HepG2 (cell line): ENCODE results near the gene RRAS. TPM values are rescaled to one million over a fixed set of nuclear protein-coding genes. Genes with fewer than 3 reads are reported as not detected.

Experiments
- JUNB ChIP-seq: sonication (generic); formaldehyde crosslinking; IDR thresholded peaks from 2 replicates; pipeline ENCODE4 v1.8.0; 2022; ENCODE audit warnings: missing genetic modification reagents, mild to moderate bottlenecking, borderline replicate concordance
- MEF2D ChIP-seq: sonication (generic); formaldehyde crosslinking; IDR thresholded peaks from 2 replicates; pipeline ENCODE4 v1.5.1; 2020; ENCODE audit warnings: mild to moderate bottlenecking, missing genetic modification reagents
- NFE2L2 ChIP-seq: fragments of 150-350 bp; IDR thresholded peaks from 2 replicates; pipeline ENCODE4 v1.6.1; 2014; ENCODE audit warnings: low read length
- SETDB1 ChIP-seq: sonication (generic); formaldehyde crosslinking; IDR thresholded peaks from 2 replicates; pipeline ENCODE4 v1.5.1; 2020; ENCODE audit warnings: missing genetic modification reagents, mild to moderate bottlenecking, borderline replicate concordance
- SIN3B ChIP-seq: fragments of 150-350 bp; IDR thresholded peaks from 2 replicates; pipeline ENCODE4 v1.6.1; 2014; ENCODE audit warnings: low read length
- ZNF224 ChIP-seq: sonication (generic); formaldehyde crosslinking; IDR thresholded peaks from 2 replicates; pipeline ENCODE4 v1.5.0; 2020; ENCODE audit warnings: mild to moderate bottlenecking, missing genetic modification reagents
- polyA plus RNA-seq, 8 experiments: library from polyadenylated mRNA; depleted of rRNA in 3 of 8; stranded (reverse) in 7 of 8; unstranded in 1 of 8; fragments of >200 nt; fragmentation: Illumina TruSeq in 4 of 8; extraction: Trizol in 4 of 8; gene quantifications; 2 replicates each; pipeline versions ENCODE4 v1.2.1 to v1.2.3, GENCODE V29; 2011 to 2016; ENCODE audit warnings: low read depth in 4 of 8, missing spikeins in 1 of 8, mixed read lengths in 1 of 8; ENCODE audit not compliant: insufficient read depth in 1 of 8
- total RNA-seq, 5 experiments: library from RNA; depleted of rRNA; stranded (reverse); fragments of >200 nt; fragmentation: Illumina TruSeq; extraction: Trizol; gene quantifications; 2 replicates each; pipeline ENCODE4 v1.2.3, GENCODE V29; 2016; ENCODE audit warnings: low read depth in 1 of 5
- TF ChIP-seq, protein P1 (sequence below), 2 experiments: fragments of 450-650 bp in 1 of 2; sonication (generic) in 1 of 2; formaldehyde crosslinking in 1 of 2; IDR thresholded peaks; 2 replicates each; pipeline versions ENCODE4 v1.6.1 to v1.8.0; 2016 to 2022; ENCODE audit warnings: antibody characterized with exemption in 1 of 2, mild to moderate bottlenecking in 1 of 2, missing genetic modification reagents in 1 of 2
- TF ChIP-seq, protein P2 (sequence below): sonication (generic); formaldehyde crosslinking; IDR thresholded peaks from 2 replicates; pipeline ENCODE4 v1.4.0; 2020; ENCODE audit warnings: missing genetic modification reagents, borderline replicate concordance
- TF ChIP-seq, protein P3 (sequence below): sonication (generic); formaldehyde crosslinking; IDR thresholded peaks from 2 replicates; pipeline ENCODE4 v1.5.0; 2020; ENCODE audit warnings: mild to moderate bottlenecking, low read depth, missing genetic modification reagents, borderline replicate concordance
- TF ChIP-seq, protein P4 (sequence below): sonication (generic); formaldehyde crosslinking; IDR thresholded peaks from 2 replicates; pipeline ENCODE4 v1.5.0; 2020; ENCODE audit warnings: missing genetic modification reagents

Gene RRAS
- total and polyA plus RNA-seq, 2 of the 13 experiments (the other 11 are each of a cell fraction or from before 2014, with no cell fraction given) = 1.5 to 12.0 TPM

DNA sequence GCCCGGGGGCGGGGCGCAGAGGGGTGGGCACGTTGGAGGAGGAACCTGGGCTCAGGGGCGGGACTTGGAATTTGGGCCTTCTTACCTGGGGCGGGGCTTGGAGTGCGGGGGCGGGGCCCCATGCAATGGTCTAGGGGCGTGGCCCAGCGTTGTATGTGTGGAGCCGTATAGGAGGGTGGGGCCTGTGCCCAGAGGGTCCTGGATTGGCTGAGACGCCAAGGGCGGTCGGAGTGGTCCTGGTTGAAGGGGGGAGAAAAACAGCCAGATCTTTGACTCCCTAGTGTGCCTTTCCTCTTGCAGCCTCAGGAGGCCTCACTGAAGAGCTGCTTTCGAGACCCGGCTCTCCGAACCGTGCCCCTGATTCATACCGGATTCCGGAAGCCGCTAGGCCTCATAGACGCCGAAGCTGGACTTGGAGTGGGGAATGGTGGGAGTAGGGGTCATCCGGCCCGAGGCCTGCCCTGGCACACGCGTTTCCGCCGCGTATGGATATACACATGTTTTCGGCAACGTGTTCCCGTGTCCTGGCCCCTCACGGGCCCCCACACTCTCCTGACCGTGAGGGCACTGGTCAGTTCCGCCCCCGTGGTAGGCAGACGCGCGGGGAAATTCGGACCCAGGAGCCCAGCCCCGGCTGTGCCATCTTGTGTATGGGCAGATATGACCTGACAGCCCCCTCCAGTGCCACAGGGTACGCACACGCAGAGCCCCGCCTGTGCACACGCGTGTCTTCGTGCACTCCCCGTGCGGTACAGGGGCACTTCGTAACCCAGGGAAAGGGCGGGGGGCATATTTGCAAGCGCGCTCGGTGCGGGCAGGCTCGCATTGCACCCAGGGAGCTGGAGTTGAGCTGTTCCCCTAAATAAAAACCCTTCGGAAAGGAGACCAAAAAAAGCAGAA lies 49.6 kb downstream of the RRAS start (continued):
- TF ChIP-seq, protein P1, sequence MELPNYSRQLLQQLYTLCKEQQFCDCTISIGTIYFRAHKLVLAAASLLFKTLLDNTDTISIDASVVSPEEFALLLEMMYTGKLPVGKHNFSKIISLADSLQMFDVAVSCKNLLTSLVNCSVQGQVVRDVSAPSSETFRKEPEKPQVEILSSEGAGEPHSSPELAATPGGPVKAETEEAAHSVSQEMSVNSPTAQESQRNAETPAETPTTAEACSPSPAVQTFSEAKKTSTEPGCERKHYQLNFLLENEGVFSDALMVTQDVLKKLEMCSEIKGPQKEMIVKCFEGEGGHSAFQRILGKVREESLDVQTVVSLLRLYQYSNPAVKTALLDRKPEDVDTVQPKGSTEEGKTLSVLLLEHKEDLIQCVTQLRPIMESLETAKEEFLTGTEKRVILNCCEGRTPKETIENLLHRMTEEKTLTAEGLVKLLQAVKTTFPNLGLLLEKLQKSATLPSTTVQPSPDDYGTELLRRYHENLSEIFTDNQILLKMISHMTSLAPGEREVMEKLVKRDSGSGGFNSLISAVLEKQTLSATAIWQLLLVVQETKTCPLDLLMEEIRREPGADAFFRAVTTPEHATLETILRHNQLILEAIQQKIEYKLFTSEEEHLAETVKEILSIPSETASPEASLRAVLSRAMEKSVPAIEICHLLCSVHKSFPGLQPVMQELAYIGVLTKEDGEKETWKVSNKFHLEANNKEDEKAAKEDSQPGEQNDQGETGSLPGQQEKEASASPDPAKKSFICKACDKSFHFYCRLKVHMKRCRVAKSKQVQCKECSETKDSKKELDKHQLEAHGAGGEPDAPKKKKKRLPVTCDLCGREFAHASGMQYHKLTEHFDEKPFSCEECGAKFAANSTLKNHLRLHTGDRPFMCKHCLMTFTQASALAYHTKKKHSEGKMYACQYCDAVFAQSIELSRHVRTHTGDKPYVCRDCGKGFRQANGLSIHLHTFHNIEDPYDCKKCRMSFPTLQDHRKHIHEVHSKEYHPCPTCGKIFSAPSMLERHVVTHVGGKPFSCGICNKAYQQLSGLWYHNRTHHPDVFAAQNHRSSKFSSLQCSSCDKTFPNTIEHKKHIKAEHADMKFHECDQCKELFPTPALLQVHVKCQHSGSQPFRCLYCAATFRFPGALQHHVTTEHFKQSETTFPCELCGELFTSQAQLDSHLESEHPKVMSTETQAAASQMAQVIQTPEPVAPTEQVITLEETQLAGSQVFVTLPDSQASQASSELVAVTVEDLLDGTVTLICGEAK (IDR thresholded peaks at IDR 0.05) = no peak
- TF ChIP-seq, protein P1 (CRISPR knock-in tag; IDR thresholded peaks at IDR 0.05) = peak; percentile 31; the same call in 1 of the 2 replicates
- TF ChIP-seq, protein P2, sequence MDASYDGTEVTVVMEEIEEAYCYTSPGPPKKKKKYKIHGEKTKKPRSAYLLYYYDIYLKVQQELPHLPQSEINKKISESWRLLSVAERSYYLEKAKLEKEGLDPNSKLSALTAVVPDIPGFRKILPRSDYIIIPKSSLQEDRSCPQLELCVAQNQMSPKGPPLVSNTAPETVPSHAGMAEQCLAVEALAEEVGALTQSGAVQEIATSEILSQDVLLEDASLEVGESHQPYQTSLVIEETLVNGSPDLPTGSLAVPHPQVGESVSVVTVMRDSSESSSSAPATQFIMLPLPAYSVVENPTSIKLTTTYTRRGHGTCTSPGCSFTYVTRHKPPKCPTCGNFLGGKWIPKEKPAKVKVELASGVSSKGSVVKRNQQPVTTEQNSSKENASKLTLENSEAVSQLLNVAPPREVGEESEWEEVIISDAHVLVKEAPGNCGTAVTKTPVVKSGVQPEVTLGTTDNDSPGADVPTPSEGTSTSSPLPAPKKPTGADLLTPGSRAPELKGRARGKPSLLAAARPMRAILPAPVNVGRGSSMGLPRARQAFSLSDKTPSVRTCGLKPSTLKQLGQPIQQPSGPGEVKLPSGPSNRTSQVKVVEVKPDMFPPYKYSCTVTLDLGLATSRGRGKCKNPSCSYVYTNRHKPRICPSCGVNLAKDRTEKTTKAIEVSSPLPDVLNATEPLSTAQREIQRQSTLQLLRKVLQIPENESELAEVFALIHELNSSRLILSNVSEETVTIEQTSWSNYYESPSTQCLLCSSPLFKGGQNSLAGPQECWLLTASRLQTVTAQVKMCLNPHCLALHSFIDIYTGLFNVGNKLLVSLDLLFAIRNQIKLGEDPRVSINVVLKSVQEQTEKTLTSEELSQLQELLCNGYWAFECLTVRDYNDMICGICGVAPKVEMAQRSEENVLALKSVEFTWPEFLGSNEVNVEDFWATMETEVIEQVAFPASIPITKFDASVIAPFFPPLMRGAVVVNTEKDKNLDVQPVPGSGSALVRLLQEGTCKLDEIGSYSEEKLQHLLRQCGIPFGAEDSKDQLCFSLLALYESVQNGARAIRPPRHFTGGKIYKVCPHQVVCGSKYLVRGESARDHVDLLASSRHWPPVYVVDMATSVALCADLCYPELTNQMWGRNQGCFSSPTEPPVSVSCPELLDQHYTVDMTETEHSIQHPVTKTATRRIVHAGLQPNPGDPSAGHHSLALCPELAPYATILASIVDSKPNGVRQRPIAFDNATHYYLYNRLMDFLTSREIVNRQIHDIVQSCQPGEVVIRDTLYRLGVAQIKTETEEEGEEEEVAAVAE (CRISPR knock-in tag) = no peak
- no peak for TF ChIP-seq NFE2L2
- TF ChIP-seq SIN3B = peak; percentile 32; the same call in 1 of the 2 replicates
- TF ChIP-seq, protein P3, sequence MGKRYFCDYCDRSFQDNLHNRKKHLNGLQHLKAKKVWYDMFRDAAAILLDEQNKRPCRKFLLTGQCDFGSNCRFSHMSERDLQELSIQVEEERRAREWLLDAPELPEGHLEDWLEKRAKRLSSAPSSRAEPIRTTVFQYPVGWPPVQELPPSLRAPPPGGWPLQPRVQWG (CRISPR knock-in tag) = no peak
- TF ChIP-seq JUNB (CRISPR knock-in tag) = no peak
- TF ChIP-seq, protein P4, sequence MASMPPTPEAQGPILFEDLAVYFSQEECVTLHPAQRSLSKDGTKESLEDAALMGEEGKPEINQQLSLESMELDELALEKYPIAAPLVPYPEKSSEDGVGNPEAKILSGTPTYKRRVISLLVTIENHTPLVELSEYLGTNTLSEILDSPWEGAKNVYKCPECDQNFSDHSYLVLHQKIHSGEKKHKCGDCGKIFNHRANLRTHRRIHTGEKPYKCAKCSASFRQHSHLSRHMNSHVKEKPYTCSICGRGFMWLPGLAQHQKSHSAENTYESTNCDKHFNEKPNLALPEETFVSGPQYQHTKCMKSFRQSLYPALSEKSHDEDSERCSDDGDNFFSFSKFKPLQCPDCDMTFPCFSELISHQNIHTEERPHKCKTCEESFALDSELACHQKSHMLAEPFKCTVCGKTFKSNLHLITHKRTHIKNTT (CRISPR knock-in tag) = no peak
- no peak for TF ChIP-seq SETDB1 (CRISPR knock-in tag)
- TF ChIP-seq MEF2D (CRISPR knock-in tag) = no peak; the same call in 1 of the 2 replicates
- TF ChIP-seq ZNF224 (CRISPR knock-in tag) = no peak
